K562 (cell line): ENCODE results near the gene ECM2. TPM values are rescaled to one million over a fixed set of nuclear protein-coding genes. Genes with fewer than 3 reads are reported as not detected.
A peak's percentile ranks its signal among the peaks of the same experiment; 100 is the strongest.

Experiments
- ATAC-seq: fragments of 200-7000 bp; cut with Tn5 transposase; 3 replicates; pipeline ENCODE4 v1.9.1; 2020; ENCODE audit warnings: moderate library complexity
- BruUV-seq: library from RNA; stranded (reverse); fragments of 400-500 nt; replicated peaks from 2 replicates; lab custom pipeline; 2021; lab: Mats Ljungman, UMichigan
- CTCF ChIA-PET: fragments of 300-600 bp; formaldehyde crosslinking; extraction: SDS; loops from one replicate; lab custom pipeline; 2021; ENCODE audit warnings: low intra/inter-chr PET ratio; lab: Yijun Ruan, JAX
- POLR2A ChIA-PET: fragments of 300-600, 350-650 bp; sonication (Branson Sonifier 250); formaldehyde crosslinking; extraction: SDS; loops from one replicate; lab custom pipeline; 2021; ENCODE audit warnings: antibody characterized with exemption, inconsistent platforms; lab: Yijun Ruan, JAX
- DNase-seq, 4 experiments: peaks; one replicate each; pipeline versions ENCODE4 v3.0.0 to v3.0.0-alpha.2; 2011 to 2018; ENCODE audit warnings: low spot score in 3 of 4, mixed read lengths in 3 of 4; ENCODE audit errors: extremely low read depth in 1 of 4
- FAIRE-seq: peaks from 2 replicates; lab custom pipeline; 2011; peaks lifted over from hg19 to GRCh38; lab: Jason Lieb, UNC
- H2AFZ ChIP-seq: 2 replicates; pipeline ENCODE4 v1.6.0; 2011; ENCODE audit warnings: low read depth, low read length, control low read depth, inconsistent platforms
- H3K27ac ChIP-seq: fragments of 200-600 bp; 3 replicates; pipeline ENCODE4 v1.8.0; 2011; ENCODE audit warnings: low read depth, mild to moderate bottlenecking, control low read depth, inconsistent platforms, low read length, moderate library complexity, mixed read lengths; ENCODE audit errors: extremely low read depth
- H3K27me3 ChIP-seq, 2 experiments: fragments of 300-600 bp in 1 of 2; 2 replicates in 1 of 2; 3 replicates in 1 of 2; pipeline versions ENCODE4 v1.6.0 to v1.8.0; 2011; ENCODE audit warnings: inconsistent platforms in 2 of 2, low read length in 2 of 2, mild to moderate bottlenecking in 1 of 2, mixed read lengths in 1 of 2, moderate library complexity in 1 of 2; ENCODE audit not compliant: control insufficient read depth in 2 of 2, insufficient read depth in 2 of 2
- H3K36me3 ChIP-seq: fragments of 300-600 bp; 3 replicates; pipeline ENCODE4 v1.8.0; 2011; ENCODE audit warnings: mild to moderate bottlenecking, low read length, inconsistent platforms; ENCODE audit not compliant: control insufficient read depth, insufficient read depth
- H3K4me1 ChIP-seq, 2 experiments: fragments of 200-600 bp in 1 of 2; replicated peaks in 1 of 2; 2 replicates in 1 of 2; 3 replicates in 1 of 2; pipeline versions ENCODE4 v1.5.1 to v1.8.0; 2011; ENCODE audit warnings: inconsistent platforms in 2 of 2, low read length in 2 of 2, mild to moderate bottlenecking in 1 of 2, mixed read lengths in 1 of 2, moderate library complexity in 1 of 2; ENCODE audit not compliant: control insufficient read depth in 2 of 2, insufficient read depth in 2 of 2
- H3K4me2 ChIP-seq: 2 replicates; pipeline ENCODE4 v1.6.1; 2011; ENCODE audit warnings: low read length, control low read depth, inconsistent platforms, mixed read lengths; ENCODE audit not compliant: insufficient read depth
- H3K4me3 ChIP-seq: fragments of 200-600 bp; sonication (generic), shearing (Covaris generic); 2 replicates; pipeline ENCODE4 v1.5.1; 2016; ENCODE audit warnings: control low read depth, inconsistent platforms
- H3K79me2 ChIP-seq: fragments of 200-600 bp; 3 replicates; pipeline ENCODE4 v1.8.0; 2011; ENCODE audit warnings: low read length, inconsistent platforms; ENCODE audit not compliant: control insufficient read depth, insufficient read depth
- H3K9ac ChIP-seq, 2 experiments: 2 replicates each; pipeline versions ENCODE4 v1.6.0 to v1.6.1; 2011; ENCODE audit warnings: low read depth in 2 of 2, low read length in 2 of 2, control low read depth in 1 of 2, inconsistent platforms in 1 of 2, mild to moderate bottlenecking in 1 of 2, mixed read lengths in 1 of 2; ENCODE audit not compliant: insufficient read depth in 1 of 2
- H3K9me1 ChIP-seq: one replicate; pipeline ENCODE4 v1.6.0; 2011; ENCODE audit warnings: inconsistent platforms, mild to moderate bottlenecking, low read length, moderate library complexity; ENCODE audit not compliant: control insufficient read depth, insufficient read depth
- H3K9me3 ChIP-seq: replicated peaks from 2 replicates; pipeline ENCODE4 v1.5.1; 2011; ENCODE audit warnings: low read depth, low read length, inconsistent platforms; ENCODE audit not compliant: control insufficient read depth, insufficient read depth
- H4K20me1 ChIP-seq: replicated peaks from 2 replicates; pipeline ENCODE4 v1.6.1; 2011; ENCODE audit warnings: low read length, inconsistent platforms, mixed read lengths; ENCODE audit not compliant: control insufficient read depth, insufficient read depth
- ARID1B ChIP-seq: fragments of 450-650 bp; IDR thresholded peaks from 2 replicates; pipeline ENCODE4 v1.6.1; 2016; ENCODE audit warnings: antibody characterized with exemption, mild to moderate bottlenecking, inconsistent platforms
- COPS2 ChIP-seq: fragments of 450-650 bp; conservative IDR thresholded peaks from 2 replicates; pipeline ENCODE4 v1.6.1; 2016; ENCODE audit warnings: mild to moderate bottlenecking, moderate library complexity
- DIDO1 ChIP-seq: fragments of 450-650 bp; IDR thresholded peaks from 2 replicates; pipeline ENCODE4 v1.6.1; 2016; ENCODE audit warnings: low read depth, missing biosample characterization, missing genetic modification characterization
- ESRRA ChIP-seq: fragments of 450-650 bp; IDR thresholded peaks from 2 replicates; pipeline ENCODE4 v1.6.1; 2014; ENCODE audit warnings: low read depth, mild to moderate bottlenecking, moderate library complexity, borderline replicate concordance
- GABPA ChIP-seq: fragments of 200-800 bp; sonication (Bioruptor generic); conservative IDR thresholded peaks from 2 replicates; pipeline ENCODE4 v1.6.1; 2016; ENCODE audit warnings: low read depth, missing genetic modification characterization, missing compliant biosample characterization
- HEY1 ChIP-seq: fragments of 250-450 bp; sonication (Bioruptor Pico); IDR thresholded peaks from 2 replicates; pipeline ENCODE4 v1.5.0; 2020; ENCODE audit warnings: mild to moderate bottlenecking, moderate library complexity, borderline replicate concordance
- NONO ChIP-seq, 2 experiments: fragments of 200-400 bp in 1 of 2; fragments of 450-650 bp in 1 of 2; formaldehyde crosslinking in 1 of 2; IDR thresholded peaks; 2 replicates each; pipeline ENCODE4 v1.6.1; 2017; ENCODE audit warnings: low read depth in 2 of 2, mild to moderate bottlenecking in 2 of 2, moderate library complexity in 2 of 2, low read length in 1 of 2
- OTX1 ChIP-seq: fragments of 450-650 bp; formaldehyde crosslinking; IDR thresholded peaks from 2 replicates; pipeline ENCODE4 v1.4.0; 2022; ENCODE audit warnings: mild to moderate bottlenecking
- SMARCE1 ChIP-seq: fragments of 450-650 bp; IDR thresholded peaks from 2 replicates; pipeline ENCODE4 v1.7.1; 2016; ENCODE audit warnings: mild to moderate bottlenecking
- SREBF2 ChIP-seq: sonication (generic); formaldehyde crosslinking; IDR thresholded peaks from 2 replicates; pipeline ENCODE4 v1.4.0; 2020; ENCODE audit warnings: mild to moderate bottlenecking, missing genetic modification reagents
- TCF7 ChIP-seq: sonication (generic); IDR thresholded peaks from 2 replicates; pipeline ENCODE4 v1.6.1; 2016; ENCODE audit warnings: antibody characterized with exemption, borderline replicate concordance
- TEAD2 ChIP-seq: fragments of 450-650 bp; IDR thresholded peaks from 2 replicates; pipeline ENCODE4 v1.6.1; 2016; ENCODE audit warnings: missing genetic modification characterization, control low read depth, missing compliant biosample characterization
- TGIF2 ChIP-seq: sonication (generic); formaldehyde crosslinking; IDR thresholded peaks from 2 replicates; pipeline ENCODE4 v1.8.1; 2022; ENCODE audit warnings: mild to moderate bottlenecking, missing genetic modification reagents, moderate library complexity
- THRAP3 ChIP-seq: fragments of 450-650 bp; IDR thresholded peaks from 2 replicates; pipeline ENCODE4 v1.6.1; 2016; ENCODE audit warnings: mild to moderate bottlenecking, inconsistent platforms, borderline replicate concordance
- ZNF274 ChIP-seq: IDR thresholded peaks from 2 replicates; pipeline ENCODE4 v1.6.1; 2011; ENCODE audit warnings: low read depth, mild to moderate bottlenecking, low read length, moderate library complexity, borderline replicate concordance
- in situ Hi-C: fragments of 300-500 bp; cut with MboI; formaldehyde crosslinking; loops from 4 replicates; pipeline ENCODE4 v1.15.0; 2018; ENCODE audit warnings: inconsistent platforms, mixed read lengths
- intact Hi-C: fragments of 100-400 bp; cut with micrococcal nuclease; formaldehyde crosslinking; loops from 2 replicates; pipeline ENCODE4 v1.14.2; 2022
- polyA plus RNA-seq, 8 experiments: library from polyadenylated mRNA; depleted of rRNA in 4 of 8; stranded (reverse) in 5 of 8; unstranded in 3 of 8; fragments of >200 nt; fragmentation: Nextera tagmentation in 2 of 8; fragmentation: Illumina TruSeq in 1 of 8; extraction: Ambion mirVana in 2 of 8; extraction: Trizol in 1 of 8; gene quantifications; 2 replicates each; pipeline versions ENCODE4 v1.2.1 to v1.2.3, GENCODE V29; 2011 to 2014; ENCODE audit warnings: inconsistent platforms in 1 of 8, missing spikeins in 1 of 8
- total RNA-seq, 7 experiments: library from RNA; depleted of rRNA in 6 of 7; stranded (reverse); fragments of >200 nt in 6 of 7; fragmentation: Illumina TruSeq in 2 of 7; extraction: Trizol in 2 of 7; gene quantifications; 2 replicates each; pipeline versions ENCODE4 v1.2.1 to v1.2.3, GENCODE V29; 2011 to 2021; ENCODE audit warnings: low replicate concordance in 1 of 7
- TF ChIP-seq, protein P1 (sequence below): fragments of 250-450 bp; sonication (Bioruptor Pico); IDR thresholded peaks from 2 replicates; pipeline ENCODE4 v1.4.0; 2020; ENCODE audit warnings: mild to moderate bottlenecking, moderate library complexity
- TF ChIP-seq, protein P2 (sequence below): fragments of 250-450 bp; sonication (Bioruptor Pico); IDR thresholded peaks from 2 replicates; pipeline ENCODE4 v1.6.1; 2021; ENCODE audit warnings: mild to moderate bottlenecking

ECM2 gene
- total and polyA plus RNA-seq, 9 of the 15 experiments (the other 6 are each of a cell fraction or from before 2014, with no cell fraction given), result 0.03 to 0.07 TPM; not detected in 7

DNA sequence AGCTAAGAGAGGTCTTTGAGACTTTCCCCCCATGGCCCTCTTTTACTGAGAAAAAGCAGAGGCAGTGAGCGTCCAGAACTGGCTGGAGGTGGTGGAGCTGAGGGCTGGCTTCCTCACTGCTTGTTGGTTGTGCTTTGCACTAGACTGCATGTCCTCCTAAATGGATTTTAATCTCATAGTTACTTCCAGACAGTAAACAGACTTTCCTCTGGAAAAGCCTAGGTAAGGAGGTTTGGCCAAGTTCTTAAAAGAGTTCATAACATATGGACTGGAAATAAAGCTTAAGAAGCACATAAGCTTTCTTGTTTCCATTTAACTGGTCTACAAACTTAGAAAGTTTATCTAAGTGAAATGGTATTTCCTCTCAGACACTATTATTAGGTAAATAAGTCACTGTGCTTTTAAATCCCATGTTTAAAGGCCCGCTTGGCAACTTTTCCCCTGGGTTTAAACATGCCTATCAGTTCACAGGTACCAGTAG is 55.5 kb downstream of the ECM2 start (continued):
- TF ChIP-seq, protein P1, sequence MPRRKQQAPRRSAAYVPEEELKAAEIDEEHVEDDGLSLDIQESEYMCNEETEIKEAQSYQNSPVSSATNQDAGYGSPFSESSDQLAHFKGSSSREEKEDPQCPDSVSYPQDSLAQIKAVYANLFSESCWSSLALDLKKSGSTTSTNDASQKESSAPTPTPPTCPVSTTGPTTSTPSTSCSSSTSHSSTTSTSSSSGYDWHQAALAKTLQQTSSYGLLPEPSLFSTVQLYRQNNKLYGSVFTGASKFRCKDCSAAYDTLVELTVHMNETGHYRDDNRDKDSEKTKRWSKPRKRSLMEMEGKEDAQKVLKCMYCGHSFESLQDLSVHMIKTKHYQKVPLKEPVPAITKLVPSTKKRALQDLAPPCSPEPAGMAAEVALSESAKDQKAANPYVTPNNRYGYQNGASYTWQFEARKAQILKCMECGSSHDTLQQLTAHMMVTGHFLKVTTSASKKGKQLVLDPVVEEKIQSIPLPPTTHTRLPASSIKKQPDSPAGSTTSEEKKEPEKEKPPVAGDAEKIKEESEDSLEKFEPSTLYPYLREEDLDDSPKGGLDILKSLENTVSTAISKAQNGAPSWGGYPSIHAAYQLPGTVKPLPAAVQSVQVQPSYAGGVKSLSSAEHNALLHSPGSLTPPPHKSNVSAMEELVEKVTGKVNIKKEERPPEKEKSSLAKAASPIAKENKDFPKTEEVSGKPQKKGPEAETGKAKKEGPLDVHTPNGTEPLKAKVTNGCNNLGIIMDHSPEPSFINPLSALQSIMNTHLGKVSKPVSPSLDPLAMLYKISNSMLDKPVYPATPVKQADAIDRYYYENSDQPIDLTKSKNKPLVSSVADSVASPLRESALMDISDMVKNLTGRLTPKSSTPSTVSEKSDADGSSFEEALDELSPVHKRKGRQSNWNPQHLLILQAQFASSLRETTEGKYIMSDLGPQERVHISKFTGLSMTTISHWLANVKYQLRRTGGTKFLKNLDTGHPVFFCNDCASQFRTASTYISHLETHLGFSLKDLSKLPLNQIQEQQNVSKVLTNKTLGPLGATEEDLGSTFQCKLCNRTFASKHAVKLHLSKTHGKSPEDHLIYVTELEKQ (CRISPR knock-in tag), result no peak
- TF ChIP-seq OTX1 (CRISPR knock-in tag), result no peak
- TF ChIP-seq ARID1B, result no peak
- no peak for TF ChIP-seq TCF7
- TF ChIP-seq SREBF2, result no peak
- no peak for TF ChIP-seq COPS2
- TF ChIP-seq ESRRA, result no peak
- TF ChIP-seq SMARCE1, result no peak
- TF ChIP-seq, protein P2, sequence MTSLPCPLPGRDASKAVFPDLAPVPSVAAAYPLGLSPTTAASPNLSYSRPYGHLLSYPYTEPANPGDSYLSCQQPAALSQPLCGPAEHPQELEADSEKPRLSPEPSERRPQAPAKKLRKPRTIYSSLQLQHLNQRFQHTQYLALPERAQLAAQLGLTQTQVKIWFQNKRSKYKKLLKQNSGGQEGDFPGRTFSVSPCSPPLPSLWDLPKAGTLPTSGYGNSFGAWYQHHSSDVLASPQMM, result no peak
- TF ChIP-seq, all 486 proteins: peak for 0

DNA sequence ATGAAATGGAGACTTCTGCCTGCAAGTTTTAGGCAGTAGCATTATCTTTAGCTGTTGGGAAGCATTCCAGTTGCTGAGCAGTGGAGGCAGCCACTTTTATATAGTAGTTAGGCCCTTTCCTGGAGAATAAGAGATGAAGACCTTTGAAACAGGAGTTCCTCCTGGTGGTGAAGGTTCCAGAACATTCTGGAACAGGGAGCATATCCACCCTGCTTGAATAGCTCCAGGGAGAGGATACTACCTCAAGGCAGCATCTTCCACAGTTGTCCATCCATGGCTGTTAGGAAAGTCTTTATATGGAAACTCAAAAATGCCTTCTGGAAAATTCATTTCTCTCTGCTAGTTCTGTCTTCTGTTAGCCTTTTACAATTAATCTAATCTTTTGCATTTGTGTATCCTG is 56.4 kb downstream of the ECM2 start:
- Histone ChIP-seq H3K36me3 (no peaks in the 10 kb centered on the region), H2AFZ (no peak overlapping the region)
- TF ChIP-seq TGIF2 (CRISPR knock-in tag) (no peak), HEY1 (CRISPR knock-in tag) (no peak), ZNF274 (no peak), DIDO1 (tag) (no peak), OTX1 (CRISPR knock-in tag) (no peak), NONO (IDR thresholded peaks at IDR 0.05; ENCODE audit: low read depth in 2 of 2, low read length in 1 of 2) (no peak), THRAP3 (no peak), GABPA (no peak), TEAD2 (no peak)
- TF ChIP-seq, all 486 proteins: peak for 0
- ATAC-seq (peak; percentile 25; the same call in 1 of the 3 replicates), DNase-seq (no peak), FAIRE-seq (no peak)
- Histone ChIP-seq H3K9ac (no peak overlapping the region), H4K20me1 (no peaks in the 10 kb centered on the region), H3K9me3 (no peaks in the 10 kb centered on the region), H3K27me3 (no peaks in the 10 kb centered on the region), H3K9me1 (no peaks in the 10 kb centered on the region), H3K4me3 (no peak overlapping the region), H3K4me2 (no peak overlapping the region), H3K27ac (no peak overlapping the region), H3K79me2 (no peaks in the 10 kb centered on the region), H3K4me1 (no peaks in the 10 kb centered on the region; a peak in 1 of 5 replicates)
- intact Hi-C loops (no loop called here), in situ Hi-C loops (no loop called here)
- ChIA-PET CTCF (no interaction called here), POLR2A (no interaction called here)
- BruUV-seq, result no TSS peak
